K562 (cell line): ENCODE measurements around the gene AMIGO1. TPM values are rescaled to one million over a fixed set of nuclear protein-coding genes. Genes with fewer than 3 reads are reported as not detected.
A peak's percentile ranks its signal among the peaks of the same experiment; 100 is the strongest.

Experiments
- AFF1 ChIP-seq, 2 experiments: fragments of 450-650 bp; IDR thresholded peaks; 2 replicates each; pipeline ENCODE4 v1.6.1; 2018; ENCODE audit warnings: mild to moderate bottlenecking in 2 of 2, low read depth in 1 of 2; ENCODE audit not compliant: partially characterized antibody in 2 of 2
- CBFA2T2 ChIP-seq: fragments of 450-650 bp; conservative IDR thresholded peaks from 2 replicates; pipeline ENCODE4 v1.6.1; 2017; ENCODE audit warnings: mild to moderate bottlenecking
- CTCF ChIP-seq, 3 experiments: IDR thresholded peaks in 2 of 3; conservative IDR thresholded peaks in 1 of 3; 2 replicates each; pipeline ENCODE4 v1.5.1; 2011 to 2012; ENCODE audit warnings: low read length in 3 of 3, mild to moderate bottlenecking in 3 of 3, control low read depth in 2 of 3, improper control_type of control experiment in 1 of 3, inconsistent platforms in 1 of 3, low read depth in 1 of 3, mixed read lengths in 1 of 3, moderate library complexity in 1 of 3; ENCODE audit not compliant: insufficient read depth in 2 of 3
- DIDO1 ChIP-seq: fragments of 450-650 bp; IDR thresholded peaks from 2 replicates; pipeline ENCODE4 v1.6.1; 2016; ENCODE audit warnings: low read depth, missing biosample characterization, missing genetic modification characterization
- FOXJ3 ChIP-seq: sonication (generic); formaldehyde crosslinking; IDR thresholded peaks from 2 replicates; pipeline ENCODE4 v1.4.0; 2020; ENCODE audit warnings: mild to moderate bottlenecking, missing genetic modification reagents
- FOXP1 ChIP-seq: sonication (generic); formaldehyde crosslinking; IDR thresholded peaks from 2 replicates; pipeline ENCODE4 v1.8.0; 2022; ENCODE audit warnings: mild to moderate bottlenecking, missing genetic modification reagents
- MAFF ChIP-seq: IDR thresholded peaks from 2 replicates; pipeline ENCODE4 v1.6.1; 2012; ENCODE audit warnings: low read length, improper control_type of control experiment
- RAD21 ChIP-seq, 2 experiments: fragments of 250-450 bp in 1 of 2; fragments of 450-650 bp in 1 of 2; sonication (Bioruptor Pico) in 1 of 2; formaldehyde crosslinking in 1 of 2; IDR thresholded peaks in 1 of 2; conservative IDR thresholded peaks in 1 of 2; 2 replicates each; pipeline versions ENCODE4 v1.4.0 to v1.8.0; 2020 to 2022; ENCODE audit warnings: mild to moderate bottlenecking in 2 of 2, moderate library complexity in 1 of 2
- ZNF146 ChIP-seq: IDR thresholded peaks from one replicate; pipeline ENCODE4 v1.6.1; 2018; ENCODE audit warnings: missing compliant biosample characterization; ENCODE audit not compliant: unreplicated experiment
- polyA plus RNA-seq, 8 experiments: library from polyadenylated mRNA; depleted of rRNA in 4 of 8; stranded (reverse) in 5 of 8; unstranded in 3 of 8; fragments of >200 nt; fragmentation: Nextera tagmentation in 2 of 8; fragmentation: Illumina TruSeq in 1 of 8; extraction: Ambion mirVana in 2 of 8; extraction: Trizol in 1 of 8; gene quantifications; 2 replicates each; pipeline versions ENCODE4 v1.2.1 to v1.2.3, GENCODE V29; 2011 to 2014; ENCODE audit warnings: inconsistent platforms in 1 of 8, missing spikeins in 1 of 8
- total RNA-seq, 7 experiments: library from RNA; depleted of rRNA in 6 of 7; stranded (reverse); fragments of >200 nt in 6 of 7; fragmentation: Illumina TruSeq in 2 of 7; extraction: Trizol in 2 of 7; gene quantifications; 2 replicates each; pipeline versions ENCODE4 v1.2.1 to v1.2.3, GENCODE V29; 2011 to 2021; ENCODE audit warnings: low replicate concordance in 1 of 7

The AMIGO1 gene
- total and polyA plus RNA-seq, 9 of the 15 experiments (the other 6 are each of a cell fraction or from before 2014, with no cell fraction given): 0.24 to 1.0 (median 0.54) TPM

- TF ChIP-seq FOXJ3 (CRISPR knock-in tag): no peak
- TF ChIP-seq RAD21 (CRISPR knock-in tag; conservative IDR thresholded peaks at IDR 0.05 in 1 of 2, IDR thresholded peaks at IDR 0.05 in 1 of 2): peak; percentile 48 to 59
- TF ChIP-seq CTCF (IDR thresholded peaks at IDR 0.05 in 2 of 3, conservative IDR thresholded peaks at IDR 0.05 in 1 of 3; ENCODE audit: insufficient read depth in 2 of 3, low read depth in 1 of 3, low read length in 3 of 3): peak; percentile 72 to 86 (median 75)
- TF ChIP-seq DIDO1 (tag): no peak
- no peak for TF ChIP-seq ZNF146 (CRISPR knock-in tag)
- no peak for TF ChIP-seq AFF1 (IDR thresholded peaks at IDR 0.05; ENCODE audit: low read depth in 1 of 2, partially characterized antibody in 2 of 2)
- no peak for TF ChIP-seq MAFF
- TF ChIP-seq CBFA2T2: no peak
- 0 out of 2 replicates have a peak, but pooled peaks have one; percentile 30 for TF ChIP-seq FOXP1 (CRISPR knock-in tag)
- TF ChIP-seq, all 486 proteins: peak for 7
Measured at GRCh38 chr1:109499661-109500536, 9.6 kb downstream of the AMIGO1 start (continued).
